Karpas-422 (cell line): ENCODE measurements around the gene PHLDB2. TPM values are rescaled to one million over a fixed set of nuclear protein-coding genes. Genes with fewer than 3 reads are reported as not detected.

Source experiments
- DNase-seq: peaks from one replicate; pipeline ENCODE4 v3.0.0-alpha.2; 2015
- H2AFZ ChIP-seq: fragments of 200-600 bp; sonication (generic); 2 replicates; pipeline ENCODE4 v1.6.1; 2014; ENCODE audit warnings: antibody characterized with exemption, low read length, mixed read lengths
- H3K27ac ChIP-seq: fragments of 200-600 bp; sonication (generic); 2 replicates; pipeline ENCODE4 v1.5.1; 2014; ENCODE audit warnings: mild to moderate bottlenecking, low read length, moderate library complexity
- H3K27me3 ChIP-seq: fragments of 200-600 bp; sonication (generic); 2 replicates; pipeline ENCODE4 v1.6.1; 2014; ENCODE audit warnings: low read length, mixed read lengths
- H3K36me3 ChIP-seq: fragments of 200-600 bp; sonication (generic); 2 replicates; pipeline ENCODE4 v1.6.1; 2014; ENCODE audit warnings: low read length, mixed read lengths; ENCODE audit not compliant: insufficient read depth
- H3K4me1 ChIP-seq: fragments of 200-600 bp; sonication (generic); 2 replicates; pipeline ENCODE4 v1.6.1; 2014; ENCODE audit warnings: mild to moderate bottlenecking, low read length, mixed read lengths
- H3K4me2 ChIP-seq: fragments of 200-600 bp; sonication (generic); 2 replicates; pipeline ENCODE4 v1.6.1; 2014; ENCODE audit warnings: low read length, low read depth, mild to moderate bottlenecking; ENCODE audit not compliant: poor library complexity, severe bottlenecking
- H3K4me3 ChIP-seq: fragments of 200-600 bp; sonication (generic); 2 replicates; pipeline ENCODE4 v1.5.1; 2014; ENCODE audit warnings: mild to moderate bottlenecking, antibody characterized with exemption, low read length, mixed read lengths
- H3K79me2 ChIP-seq: fragments of 200-600 bp; sonication (generic); 2 replicates; pipeline ENCODE4 v1.6.1; 2014; ENCODE audit warnings: mild to moderate bottlenecking, low read length, mixed read lengths
- H3K9ac ChIP-seq: fragments of 200-600 bp; sonication (generic); 2 replicates; pipeline ENCODE4 v1.6.0; 2014; ENCODE audit warnings: low read length
- H3K9me2 ChIP-seq: fragments of 200-600 bp; sonication (generic), shearing (Covaris generic); replicated peaks from 2 replicates; pipeline ENCODE4 v1.6.0; 2014; ENCODE audit warnings: mild to moderate bottlenecking, low read length, moderate library complexity; ENCODE audit not compliant: insufficient read depth
- H3K9me3 ChIP-seq: fragments of 300-700, 200-600 bp; sonication (generic); 2 replicates; pipeline ENCODE4 v1.6.1; 2014; ENCODE audit warnings: low read length, mixed read lengths
- H4K20me1 ChIP-seq: fragments of 200-600 bp; sonication (generic); 2 replicates; pipeline ENCODE4 v1.6.1; 2014; ENCODE audit warnings: mild to moderate bottlenecking, antibody characterized with exemption, low read length, low read depth; ENCODE audit not compliant: insufficient read depth
- total RNA-seq: library from RNA; depleted of rRNA; stranded (reverse); fragments of >200 nt; shearing (Covaris generic); gene quantifications from 2 replicates; pipeline ENCODE4 v1.2.3, GENCODE V29; 2014; ENCODE audit warnings: low replicate concordance

The PHLDB2 gene
- total RNA-seq, 1 experiment from 2014 or later: 2.1 TPM

DNA sequence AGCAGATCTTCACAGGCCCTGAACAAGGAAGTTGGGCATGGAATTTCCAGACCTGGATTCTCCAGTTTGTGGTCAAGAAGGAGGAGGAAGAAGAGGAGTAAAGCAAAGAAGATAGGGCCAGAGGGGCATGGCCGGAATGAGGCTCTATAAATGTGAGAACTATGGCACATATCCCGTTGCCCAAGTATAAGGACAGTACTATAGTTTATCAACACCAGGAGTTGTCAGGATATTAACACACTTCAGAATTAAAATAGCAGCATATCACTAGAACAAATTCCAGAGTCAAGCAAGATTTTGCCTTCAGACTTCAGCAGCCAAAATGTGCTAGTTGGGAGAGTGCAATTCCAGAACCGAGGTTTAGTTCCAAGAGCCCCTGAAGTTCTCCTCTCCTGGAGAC is 38.4 kb upstream of the PHLDB2 start:
- no peak overlapping the region for H3K9ac ChIP-seq
- H3K9me2 ChIP-seq: no peaks in the 10 kb centered on the region
- no peak overlapping the region for H3K27ac ChIP-seq
- H3K4me2 ChIP-seq: no peak overlapping the region
- H3K27me3 ChIP-seq: no peaks in the 10 kb centered on the region
- H3K79me2 ChIP-seq: no peaks in the 10 kb centered on the region
- H3K36me3 ChIP-seq: peaks cover 9% of the 10 kb centered on the region; the same call in 1 of the 2 replicates
- peaks cover 36% of the 10 kb centered on the region for H3K4me1 ChIP-seq
- H4K20me1 ChIP-seq: no peaks in the 10 kb centered on the region
- H2AFZ ChIP-seq: no peak overlapping the region
- no peak overlapping the region for H3K4me3 ChIP-seq
- no peak for DNase-seq
- peaks cover 14% of the 10 kb centered on the region; the same call in 1 of the 2 replicates for H3K9me3 ChIP-seq

DNA sequence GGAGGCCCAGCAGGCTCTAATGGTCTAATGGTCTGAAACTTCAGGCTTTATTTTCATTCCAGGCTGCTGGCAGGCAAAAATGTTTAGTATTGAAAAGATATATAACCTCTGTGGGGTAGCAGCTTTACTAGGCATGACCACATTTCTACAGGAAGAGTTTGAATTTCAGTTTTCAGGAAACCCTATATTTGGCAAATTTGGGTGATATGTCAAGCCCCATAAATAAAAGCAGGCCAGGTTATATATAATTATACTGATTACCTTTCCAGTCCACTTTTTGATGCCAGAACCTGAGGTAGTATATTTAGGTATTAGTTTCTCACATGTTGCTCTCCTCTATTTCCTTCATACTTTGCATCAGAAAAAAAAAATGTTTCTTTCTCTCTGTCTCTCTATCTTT is 37.2 kb upstream of the PHLDB2 start:
- H3K27me3 ChIP-seq: no peaks in the 10 kb centered on the region
- peaks cover 9% of the 10 kb centered on the region; the same call in 1 of the 2 replicates for H3K36me3 ChIP-seq
- H3K9me3 ChIP-seq: peaks cover 14% of the 10 kb centered on the region; the same call in 1 of the 2 replicates
- no peak overlapping the region for H2AFZ ChIP-seq
- DNase-seq: no peak
- no peak overlapping the region for H3K4me3 ChIP-seq
- H4K20me1 ChIP-seq: no peaks in the 10 kb centered on the region
- no peak overlapping the region for H3K9ac ChIP-seq
- H3K79me2 ChIP-seq: no peaks in the 10 kb centered on the region
- peaks cover 36% of the 10 kb centered on the region for H3K4me1 ChIP-seq
- H3K4me2 ChIP-seq: no peak overlapping the region
- H3K27ac ChIP-seq: no peak overlapping the region
- no peaks in the 10 kb centered on the region for H3K9me2 ChIP-seq

DNA sequence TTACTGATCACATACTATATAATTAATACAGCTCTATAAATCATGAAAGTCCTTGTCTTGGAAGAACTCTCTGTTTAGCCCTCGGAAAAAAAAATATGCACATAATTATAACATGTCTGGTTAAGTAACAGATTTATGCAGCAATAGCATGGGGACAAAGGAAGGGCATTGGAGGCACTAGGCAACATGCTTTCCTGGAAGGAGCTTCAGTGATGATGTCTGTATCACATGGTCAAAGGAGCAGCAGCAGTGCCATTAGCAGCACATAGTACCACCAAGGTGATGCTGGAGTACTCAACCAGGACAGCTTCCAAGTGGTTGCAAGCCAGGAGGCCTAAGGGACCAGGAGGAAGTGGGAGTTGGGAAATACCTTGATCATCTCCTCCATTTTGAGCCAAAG is 36.3 kb upstream of the PHLDB2 start:
- Histone ChIP-seq H3K9me3 (peaks cover 14% of the 10 kb centered on the region; the same call in 1 of the 2 replicates), H3K27me3 (no peaks in the 10 kb centered on the region), H3K4me1 (peaks cover 40% of the 10 kb centered on the region), H3K9me2 (no peaks in the 10 kb centered on the region), H3K9ac (no peak overlapping the region), H3K4me2 (no peak overlapping the region), H3K79me2 (no peaks in the 10 kb centered on the region), H2AFZ (no peak overlapping the region), H3K27ac (no peak overlapping the region), H4K20me1 (no peaks in the 10 kb centered on the region), H3K4me3 (no peak overlapping the region), H3K36me3 (peaks cover 9% of the 10 kb centered on the region; the same call in 1 of the 2 replicates)
- no peak for DNase-seq

DNA sequence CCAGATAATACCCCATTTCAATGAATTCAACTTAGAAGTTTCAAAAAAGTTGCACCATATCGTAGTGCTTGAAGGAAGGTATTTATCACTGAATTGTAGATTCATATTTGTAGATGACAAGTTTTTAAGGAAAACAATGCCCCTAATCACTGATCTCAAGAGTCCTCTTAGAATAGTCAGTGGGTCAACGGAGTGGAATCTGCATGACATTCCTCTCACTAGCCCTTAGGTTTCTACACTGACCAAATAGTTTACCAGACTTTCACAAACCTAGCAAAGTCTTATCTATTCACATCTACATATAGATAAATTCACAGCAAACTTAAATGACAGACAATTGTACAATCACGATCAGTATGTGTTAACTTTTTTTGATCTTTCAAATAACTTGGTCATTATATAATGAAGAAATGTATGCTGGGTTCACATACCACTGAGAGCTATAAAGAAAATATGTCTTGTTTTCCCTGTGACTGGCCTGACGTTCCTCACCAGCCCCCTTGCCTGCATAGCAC is 35.7 kb upstream of the PHLDB2 start:
- no peak for DNase-seq
- no peak overlapping the region for H3K4me2 ChIP-seq
- peaks cover 9% of the 10 kb centered on the region; the same call in 1 of the 2 replicates for H3K36me3 ChIP-seq
- H3K9me2 ChIP-seq: no peaks in the 10 kb centered on the region
- peaks cover 14% of the 10 kb centered on the region; the same call in 1 of the 2 replicates for H3K9me3 ChIP-seq
- no peak overlapping the region for H3K9ac ChIP-seq
- no peak overlapping the region for H3K4me3 ChIP-seq
- no peaks in the 10 kb centered on the region for H3K79me2 ChIP-seq
- H3K27me3 ChIP-seq: no peaks in the 10 kb centered on the region
- no peaks in the 10 kb centered on the region for H4K20me1 ChIP-seq
- H3K27ac ChIP-seq: no peak overlapping the region
- no peak overlapping the region for H2AFZ ChIP-seq
- peaks cover 44% of the 10 kb centered on the region for H3K4me1 ChIP-seq

DNA sequence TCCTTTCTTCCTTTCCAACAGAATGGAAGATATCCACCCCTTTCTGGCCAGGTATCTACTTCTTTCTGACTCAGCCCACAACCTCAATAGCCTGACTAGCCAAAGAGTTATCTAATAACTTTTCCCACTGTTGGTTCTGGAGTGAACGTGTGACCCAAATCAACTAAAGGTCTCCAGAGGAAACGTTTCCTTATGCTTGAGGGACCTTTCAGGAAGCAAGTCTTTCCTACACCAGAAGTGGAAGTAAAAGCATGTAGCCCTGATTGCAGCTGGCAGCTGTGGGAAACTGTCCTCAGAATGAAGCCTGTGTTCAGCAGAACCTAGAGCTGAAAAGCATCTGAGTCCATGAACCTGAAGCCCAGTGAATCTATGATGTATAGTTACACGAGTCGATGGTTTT is 34.7 kb upstream of the PHLDB2 start:
- H3K9ac ChIP-seq: no peak overlapping the region
- no peak overlapping the region for H3K27ac ChIP-seq
- H3K4me3 ChIP-seq: no peak overlapping the region
- no peak for DNase-seq
- no peaks in the 10 kb centered on the region for H4K20me1 ChIP-seq
- H3K4me2 ChIP-seq: no peak overlapping the region
- H3K36me3 ChIP-seq: peaks cover 9% of the 10 kb centered on the region; the same call in 1 of the 2 replicates
- H3K4me1 ChIP-seq: peaks cover 44% of the 10 kb centered on the region
- H3K79me2 ChIP-seq: no peaks in the 10 kb centered on the region
- peak overlapping the region; percentile 69 for H2AFZ ChIP-seq
- no peaks in the 10 kb centered on the region for H3K27me3 ChIP-seq
- H3K9me2 ChIP-seq: no peaks in the 10 kb centered on the region
- H3K9me3 ChIP-seq: peaks cover 8% of the 10 kb centered on the region; the same call in 1 of the 2 replicates

DNA sequence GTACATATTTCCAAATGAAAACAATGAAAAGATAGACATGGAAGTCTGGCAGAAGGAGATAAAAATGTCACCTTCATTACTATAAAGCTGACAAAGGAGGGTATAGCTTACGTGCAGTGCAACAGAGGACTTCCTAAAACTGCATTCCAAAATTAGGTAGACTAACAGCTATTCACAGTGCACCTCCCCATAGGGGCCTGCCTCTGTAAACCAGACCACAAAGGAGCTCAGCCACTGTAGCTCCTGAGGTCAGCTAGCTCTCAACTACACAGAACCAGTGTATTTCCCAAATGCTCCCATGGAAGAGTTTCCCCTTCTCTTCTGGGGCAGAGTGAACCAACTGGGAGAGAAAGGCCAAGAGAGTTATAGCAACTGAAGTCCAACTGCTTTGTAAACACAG is 31.2 kb upstream of the PHLDB2 start:
- Histone ChIP-seq H3K9ac (peak overlapping the region; percentile 17; the same call in 1 of the 2 replicates), H3K9me2 (no peaks in the 10 kb centered on the region), H3K79me2 (no peaks in the 10 kb centered on the region), H3K36me3 (no peaks in the 10 kb centered on the region), H3K9me3 (no peaks in the 10 kb centered on the region), H3K27ac (no peak overlapping the region), H3K27me3 (no peaks in the 10 kb centered on the region), H3K4me3 (no peak overlapping the region), H3K4me2 (peak overlapping the region; percentile 20), H2AFZ (peak overlapping the region; percentile 78), H3K4me1 (peaks cover 39% of the 10 kb centered on the region), H4K20me1 (no peaks in the 10 kb centered on the region)
- DNase-seq: no peak

DNA sequence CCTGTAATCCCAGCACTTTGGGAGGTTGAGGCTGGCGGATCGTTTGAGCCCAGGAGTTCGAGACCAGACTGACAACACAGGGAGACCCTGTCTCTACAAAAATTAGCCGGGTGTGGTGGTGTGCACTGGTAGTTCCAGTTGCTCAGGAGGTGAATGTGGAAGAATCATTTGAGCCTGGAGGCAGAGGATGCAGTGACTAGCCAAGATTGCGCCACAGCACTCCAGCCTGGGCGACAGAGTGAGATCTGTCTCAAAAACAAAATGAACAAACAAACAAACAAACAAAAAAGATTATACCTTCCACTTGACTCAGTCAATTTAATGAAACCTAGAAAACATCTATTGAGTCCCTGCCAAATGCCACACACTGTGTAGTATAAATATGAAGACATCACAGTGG is 30.5 kb upstream of the PHLDB2 start:
- Histone ChIP-seq H3K79me2 (no peaks in the 10 kb centered on the region), H3K27ac (no peak overlapping the region), H3K4me1 (peaks cover 36% of the 10 kb centered on the region), H3K9me2 (no peaks in the 10 kb centered on the region), H3K9me3 (no peaks in the 10 kb centered on the region), H3K4me2 (no peak overlapping the region), H3K36me3 (no peaks in the 10 kb centered on the region), H2AFZ (no peak overlapping the region), H3K9ac (no peak overlapping the region), H3K27me3 (no peaks in the 10 kb centered on the region), H4K20me1 (no peaks in the 10 kb centered on the region), H3K4me3 (no peak overlapping the region)
- no peak for DNase-seq

DNA sequence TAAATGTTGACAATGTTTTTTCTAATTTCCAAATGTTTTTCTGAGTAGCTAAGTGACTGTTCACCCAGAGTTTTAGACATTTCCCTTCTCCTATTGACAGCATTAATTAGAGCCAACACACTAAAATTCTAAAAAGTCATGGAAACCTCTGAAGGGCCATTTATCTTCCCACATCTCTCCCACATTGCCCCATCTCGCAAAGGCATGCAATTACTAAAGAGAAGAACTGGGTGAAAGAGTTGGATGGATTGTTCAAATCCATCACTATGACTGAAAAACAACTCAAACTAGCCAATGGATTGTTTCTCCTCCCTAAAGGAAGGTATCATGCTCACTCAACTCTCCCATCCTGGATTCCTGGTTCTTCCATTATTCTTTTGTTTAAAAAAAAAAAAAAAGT is 30.0 kb upstream of the PHLDB2 start:
- H2AFZ ChIP-seq: no peak overlapping the region
- H3K79me2 ChIP-seq: no peaks in the 10 kb centered on the region
- H3K27ac ChIP-seq: no peak overlapping the region
- no peaks in the 10 kb centered on the region for H3K27me3 ChIP-seq
- no peak overlapping the region for H3K4me2 ChIP-seq
- no peaks in the 10 kb centered on the region for H3K36me3 ChIP-seq
- H3K9me2 ChIP-seq: no peaks in the 10 kb centered on the region
- H4K20me1 ChIP-seq: no peaks in the 10 kb centered on the region
- no peaks in the 10 kb centered on the region for H3K9me3 ChIP-seq
- no peak for DNase-seq
- peaks cover 32% of the 10 kb centered on the region for H3K4me1 ChIP-seq
- no peak overlapping the region for H3K9ac ChIP-seq
- no peak overlapping the region for H3K4me3 ChIP-seq
